Suppressor macrophage treated with lipopolysaccharide for 4 hours (primary cell): Measurements from ENCODE around the gene THSD4.

ENCODE experiments used
- DNase-seq: peaks from one replicate; pipeline ENCODE4 v3.0.0-alpha.2; 2020

THSD4 gene

GRCh38 chr15:71807125-71807629, 691.9 kb downstream of the THSD4 start:
- no peak for DNase-seq

GRCh38 chr15:71807691-71808091, 692.4 kb downstream of the THSD4 start:
- DNase-seq = no peak

DNA sequence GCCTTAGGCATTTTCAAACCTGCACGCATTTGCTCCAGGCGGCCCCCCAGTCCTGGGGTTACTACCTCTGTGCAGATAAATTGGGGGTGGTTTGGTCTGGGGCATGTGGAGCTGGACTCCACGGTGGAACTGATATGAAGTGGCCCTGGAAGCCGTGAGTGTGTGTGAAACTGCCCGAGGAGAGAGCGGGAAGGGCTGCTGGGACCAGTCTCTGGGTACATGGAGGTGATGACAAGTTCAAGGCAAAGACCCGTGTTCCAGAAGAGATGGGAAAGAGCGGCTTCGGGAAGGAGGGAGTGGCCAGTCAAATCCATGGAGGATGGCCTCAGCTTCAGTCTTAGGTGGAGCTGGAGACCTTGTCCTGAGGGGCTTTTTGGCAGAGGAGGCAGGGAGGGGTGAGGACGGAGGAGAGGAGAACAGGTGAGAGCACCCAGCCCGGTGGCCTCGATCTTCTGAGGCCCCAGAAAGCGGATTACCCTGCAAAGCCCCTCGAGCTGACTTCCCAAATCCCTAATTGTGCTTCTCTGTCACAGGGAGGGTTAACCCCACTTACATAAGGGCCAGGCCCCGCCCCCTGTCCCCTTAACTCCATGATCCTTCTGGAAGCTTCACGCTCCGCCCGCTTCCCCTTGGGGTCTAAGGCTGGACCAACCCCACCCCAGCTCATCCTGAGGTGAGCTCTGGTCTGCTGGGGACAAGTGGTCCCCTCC, 693.2 kb downstream of the THSD4 start:
- DNase-seq = no peak

DNA sequence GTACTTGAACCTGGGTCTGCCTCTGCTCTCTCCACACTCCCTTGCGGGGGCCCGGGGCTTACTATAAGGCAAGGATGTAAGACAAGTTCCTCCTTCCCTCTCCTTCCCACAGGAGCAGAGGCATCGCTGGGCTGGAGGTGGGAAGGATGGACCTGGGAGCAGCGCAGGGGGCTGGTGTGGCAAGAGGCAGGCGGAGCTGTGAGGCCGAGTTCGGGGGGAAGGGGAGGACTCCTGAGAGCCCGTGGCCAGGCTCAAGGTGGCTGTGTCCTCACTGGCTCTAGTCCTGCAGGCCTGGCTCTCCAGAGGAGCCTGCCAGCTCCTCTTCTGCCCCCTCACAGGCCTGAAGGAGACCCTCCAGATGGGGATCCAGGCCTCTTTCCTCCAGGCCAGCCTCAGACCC, 694.1 kb downstream of the THSD4 start:
- DNase-seq = no peak

DNA sequence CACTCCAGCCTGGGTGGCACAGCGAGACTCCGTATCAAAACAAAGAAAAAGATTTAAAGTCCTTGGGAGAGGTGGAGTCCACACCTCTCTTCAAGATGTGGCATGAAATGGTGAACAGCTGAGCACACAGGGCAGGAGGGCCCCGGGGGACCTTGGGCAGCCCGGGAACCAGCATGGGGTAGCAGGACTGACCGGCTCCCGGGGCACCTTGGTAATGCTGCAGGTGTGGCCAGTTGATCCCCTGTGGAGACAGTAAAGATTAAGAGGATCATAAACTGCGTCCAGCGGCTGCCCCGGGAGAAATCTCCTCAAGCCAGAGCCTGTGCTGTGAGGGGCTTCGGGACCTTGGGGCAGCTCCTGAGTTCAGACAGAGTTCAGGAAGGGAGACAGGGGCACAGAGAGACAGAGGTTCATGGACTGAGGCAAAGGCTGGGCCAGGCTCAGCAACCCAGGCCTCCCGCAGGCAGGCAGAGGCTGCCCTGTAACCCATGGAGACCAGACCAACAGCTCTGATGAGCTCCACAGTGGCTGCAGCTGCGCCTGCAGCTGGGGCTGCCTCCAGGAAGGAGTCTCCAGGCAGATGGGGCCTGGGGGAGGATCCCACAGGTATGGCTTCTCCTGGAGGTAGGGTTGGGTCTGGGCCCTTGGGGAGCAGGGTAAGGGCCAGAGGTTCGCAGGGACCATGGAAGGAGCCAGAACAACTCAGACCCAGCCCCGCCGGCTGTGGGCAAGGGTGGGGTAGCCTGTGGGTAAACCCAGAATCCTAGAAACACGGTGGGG, 695.2 kb downstream of the THSD4 start, which contains the start of gene NR2E3:
Gene NR2E3 (plus strand): TSS at position 299 of the 780 bp plus-strand sequence. CDS start 190 bp downstream, at position 489.
- no peak for DNase-seq

DNA sequence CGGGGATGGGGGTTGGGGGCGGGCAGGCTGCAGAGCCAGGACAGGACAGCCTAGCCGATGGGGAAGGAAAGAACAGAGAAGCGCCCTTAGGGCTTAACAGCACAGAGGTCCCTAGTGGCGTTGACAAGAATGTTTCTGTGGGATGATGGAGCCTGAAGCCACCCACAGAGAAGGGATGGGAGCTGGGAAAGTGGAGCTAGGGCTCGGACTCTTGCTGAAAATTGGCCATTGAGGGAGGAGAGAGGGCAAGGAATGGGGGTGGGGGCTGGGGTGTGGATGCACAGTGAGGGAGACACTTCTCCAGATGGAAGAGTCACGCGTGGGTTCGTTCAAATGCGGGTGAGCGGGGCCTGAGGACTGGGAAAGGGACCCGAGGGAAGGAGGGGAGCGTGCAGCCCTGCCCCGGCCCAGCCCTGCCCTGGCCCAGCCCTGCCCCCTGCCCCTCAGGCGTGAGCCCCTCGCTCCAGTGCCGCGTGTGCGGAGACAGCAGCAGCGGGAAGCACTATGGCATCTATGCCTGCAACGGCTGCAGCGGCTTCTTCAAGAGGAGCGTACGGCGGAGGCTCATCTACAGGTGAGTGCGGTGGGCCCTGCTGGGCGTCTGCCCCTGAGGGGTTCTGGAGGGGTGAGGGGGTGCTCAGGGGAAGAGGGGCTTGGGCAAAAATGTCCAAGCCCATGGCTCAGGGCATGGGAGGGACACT, 695.9 kb downstream of the THSD4 start:
- DNase-seq = no peak

- no peak for DNase-seq
Observed at GRCh38 chr15:71811752-71812735, 696.8 kb downstream of the THSD4 start.

- DNase-seq = no peak
Observed at GRCh38 chr15:71812966-71813722, 697.9 kb downstream of the THSD4 start.

DNA sequence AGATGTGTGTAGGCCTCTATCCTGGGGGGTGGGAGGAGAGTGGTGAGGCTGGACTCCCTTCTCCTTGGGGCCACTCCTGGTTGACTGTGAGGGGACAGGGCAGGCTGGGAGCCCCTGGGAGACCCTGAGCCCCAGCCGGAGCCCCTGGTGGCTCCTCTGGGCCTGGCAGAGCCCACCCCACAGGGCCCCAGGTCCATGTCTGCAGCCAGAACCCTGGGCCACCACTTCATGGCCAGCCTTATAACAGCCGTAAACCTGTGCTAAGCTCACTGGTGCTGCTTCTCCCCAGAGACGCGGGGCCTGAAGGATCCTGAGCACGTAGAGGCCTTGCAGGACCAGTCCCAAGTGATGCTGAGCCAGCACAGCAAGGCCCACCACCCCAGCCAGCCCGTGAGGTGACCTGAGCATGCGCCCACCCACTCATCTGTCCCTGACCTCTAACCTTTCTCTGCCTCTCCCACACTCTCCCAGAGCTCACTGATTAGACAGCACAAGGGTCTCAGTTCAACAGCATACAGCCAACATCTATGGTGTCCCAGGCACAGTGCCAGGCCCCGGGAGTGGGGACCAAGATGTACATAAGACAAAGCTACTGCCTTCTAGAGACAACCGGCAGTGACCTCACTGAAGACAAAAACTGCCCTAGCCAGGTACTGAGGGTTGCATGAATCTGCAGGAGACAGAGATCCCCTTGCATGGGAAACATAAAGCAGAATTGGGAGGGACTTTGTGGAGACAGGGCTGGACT, 698.6 kb downstream of the THSD4 start:
- no peak for DNase-seq

DNA sequence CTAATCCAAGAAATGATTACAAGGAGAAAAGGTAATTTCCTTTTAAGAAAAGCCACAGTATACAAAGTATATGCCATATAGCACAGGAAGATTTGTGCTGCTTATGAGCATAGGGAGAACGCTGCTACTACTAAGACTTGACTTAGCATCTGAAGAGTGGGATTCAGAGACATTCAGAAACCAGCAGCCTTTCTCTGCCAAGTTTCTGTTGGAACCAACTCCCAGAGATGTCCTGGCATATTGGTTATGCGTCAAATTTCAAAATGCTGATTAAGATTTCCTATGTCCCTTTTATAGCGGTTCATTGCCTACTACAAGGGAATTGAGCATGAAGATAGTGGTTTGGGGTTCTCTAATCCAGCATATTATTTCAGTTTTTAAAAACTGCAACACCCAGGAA, 700.0 kb downstream of the THSD4 start:
- DNase-seq = no peak

DNA sequence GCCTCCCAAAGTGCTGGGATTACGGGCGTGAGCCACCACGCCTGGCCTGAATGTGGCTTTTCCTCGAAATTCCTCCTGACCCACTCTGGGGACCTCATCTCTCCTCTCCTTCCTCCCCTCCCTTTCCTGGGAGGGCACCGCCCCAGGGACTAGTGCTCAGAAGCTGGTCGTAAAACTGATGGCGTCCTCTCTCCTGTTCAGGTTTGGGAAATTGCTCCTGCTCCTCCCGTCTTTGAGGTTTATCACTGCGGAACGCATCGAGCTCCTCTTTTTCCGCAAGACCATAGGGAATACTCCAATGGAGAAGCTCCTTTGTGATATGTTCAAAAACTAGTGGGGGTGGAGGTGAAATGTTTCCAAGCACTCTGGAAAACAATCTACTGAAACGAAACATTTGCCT, 702.1 kb downstream of the THSD4 start:
- DNase-seq = no peak

- DNase-seq = no peak
Observed at GRCh38 chr15:71820127-71820526, 704.9 kb downstream of the THSD4 start.

- DNase-seq = no peak
Observed at GRCh38 chr15:71821547-71822129, 706.4 kb downstream of the THSD4 start.

GRCh38 chr15:71822890-71823630, 707.8 kb downstream of the THSD4 start:
- DNase-seq = no peak

GRCh38 chr15:71823801-71824200, 708.5 kb downstream of the THSD4 start:
- no peak for DNase-seq

DNA sequence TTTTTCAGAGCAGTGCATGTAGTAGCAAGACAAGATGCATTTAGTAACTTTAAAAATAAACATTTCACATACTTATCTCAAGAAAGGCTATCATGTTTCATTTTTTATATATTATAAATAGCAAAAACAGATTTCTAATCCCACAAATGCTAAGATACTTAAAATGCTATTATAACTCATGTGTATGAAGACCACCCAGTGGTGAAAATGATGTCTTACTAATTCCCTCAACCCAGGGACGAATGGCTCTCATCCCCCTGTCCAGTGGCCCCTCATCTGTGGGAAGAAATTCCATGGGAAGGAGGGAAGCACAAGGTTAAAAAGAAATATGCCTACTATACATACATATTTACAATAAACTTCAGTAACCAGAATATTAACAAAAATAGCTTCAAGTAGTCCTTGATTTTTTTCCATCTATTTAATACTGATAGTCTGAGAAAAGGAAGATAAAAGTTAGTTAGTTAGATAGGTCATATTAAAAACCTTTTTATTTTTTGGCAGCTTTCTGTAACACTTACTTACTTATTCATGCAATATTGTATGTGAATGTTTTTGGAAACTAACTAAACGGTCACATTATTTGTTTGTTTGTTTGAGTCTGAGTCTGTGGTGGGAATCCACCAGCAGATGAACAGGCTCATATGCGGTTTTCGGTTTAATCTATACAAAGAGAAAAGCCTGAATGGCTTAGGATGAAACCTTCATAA, 709.9 kb downstream of the THSD4 start:
- DNase-seq = no peak

GRCh38 chr15:71826196-71826595, 710.9 kb downstream of the THSD4 start:
- DNase-seq = no peak

- DNase-seq = no peak
Observed at GRCh38 chr15:71830981-71831380, 715.7 kb downstream of the THSD4 start.
